K562 (cell line): ENCODE measurements around the gene FUT4. TPM values are rescaled to one million over a fixed set of nuclear protein-coding genes. Genes with fewer than 3 reads are reported as not detected.
A peak's percentile ranks its signal among the peaks of the same experiment; 100 is the strongest.
"Not testable (repeated sequence)": the region's sequence is repeated elsewhere in the genome, so short reads cannot be mapped to it uniquely, and the experiment has no call there.

Experiments used
- ATAC-seq: fragments of 200-7000 bp; cut with Tn5 transposase; 3 replicates; pipeline ENCODE4 v1.9.1; 2020; ENCODE audit warnings: moderate library complexity
- BruUV-seq: library from RNA; stranded (reverse); fragments of 400-500 nt; replicated peaks from 2 replicates; lab custom pipeline; 2021; lab: Mats Ljungman, UMichigan
- CTCF ChIA-PET: fragments of 300-600 bp; formaldehyde crosslinking; extraction: SDS; loops from one replicate; lab custom pipeline; 2021; ENCODE audit warnings: low intra/inter-chr PET ratio; lab: Yijun Ruan, JAX
- POLR2A ChIA-PET: fragments of 300-600, 350-650 bp; sonication (Branson Sonifier 250); formaldehyde crosslinking; extraction: SDS; loops from one replicate; lab custom pipeline; 2021; ENCODE audit warnings: antibody characterized with exemption, inconsistent platforms; lab: Yijun Ruan, JAX
- DNase-seq, 4 experiments: peaks; one replicate each; pipeline versions ENCODE4 v3.0.0 to v3.0.0-alpha.2; 2011 to 2018; ENCODE audit warnings: low spot score in 3 of 4, mixed read lengths in 3 of 4; ENCODE audit errors: extremely low read depth in 1 of 4
- FAIRE-seq: peaks from 2 replicates; lab custom pipeline; 2011; peaks lifted over from hg19 to GRCh38; lab: Jason Lieb, UNC
- H2AFZ ChIP-seq: 2 replicates; pipeline ENCODE4 v1.6.0; 2011; ENCODE audit warnings: low read depth, low read length, control low read depth, inconsistent platforms
- H3K27ac ChIP-seq: fragments of 200-600 bp; 3 replicates; pipeline ENCODE4 v1.8.0; 2011; ENCODE audit warnings: low read depth, mild to moderate bottlenecking, control low read depth, inconsistent platforms, low read length, moderate library complexity, mixed read lengths; ENCODE audit errors: extremely low read depth
- H3K27me3 ChIP-seq, 2 experiments: fragments of 300-600 bp in 1 of 2; 2 replicates in 1 of 2; 3 replicates in 1 of 2; pipeline versions ENCODE4 v1.6.0 to v1.8.0; 2011; ENCODE audit warnings: inconsistent platforms in 2 of 2, low read length in 2 of 2, mild to moderate bottlenecking in 1 of 2, mixed read lengths in 1 of 2, moderate library complexity in 1 of 2; ENCODE audit not compliant: control insufficient read depth in 2 of 2, insufficient read depth in 2 of 2
- H3K36me3 ChIP-seq: fragments of 300-600 bp; 3 replicates; pipeline ENCODE4 v1.8.0; 2011; ENCODE audit warnings: mild to moderate bottlenecking, low read length, inconsistent platforms; ENCODE audit not compliant: control insufficient read depth, insufficient read depth
- H3K4me1 ChIP-seq, 2 experiments: fragments of 200-600 bp in 1 of 2; replicated peaks in 1 of 2; 2 replicates in 1 of 2; 3 replicates in 1 of 2; pipeline versions ENCODE4 v1.5.1 to v1.8.0; 2011; ENCODE audit warnings: inconsistent platforms in 2 of 2, low read length in 2 of 2, mild to moderate bottlenecking in 1 of 2, mixed read lengths in 1 of 2, moderate library complexity in 1 of 2; ENCODE audit not compliant: control insufficient read depth in 2 of 2, insufficient read depth in 2 of 2
- H3K4me2 ChIP-seq: 2 replicates; pipeline ENCODE4 v1.6.1; 2011; ENCODE audit warnings: low read length, control low read depth, inconsistent platforms, mixed read lengths; ENCODE audit not compliant: insufficient read depth
- H3K4me3 ChIP-seq: fragments of 200-600 bp; sonication (generic), shearing (Covaris generic); 2 replicates; pipeline ENCODE4 v1.5.1; 2016; ENCODE audit warnings: control low read depth, inconsistent platforms
- H3K79me2 ChIP-seq: fragments of 200-600 bp; 3 replicates; pipeline ENCODE4 v1.8.0; 2011; ENCODE audit warnings: low read length, inconsistent platforms; ENCODE audit not compliant: control insufficient read depth, insufficient read depth
- H3K9ac ChIP-seq, 2 experiments: 2 replicates each; pipeline versions ENCODE4 v1.6.0 to v1.6.1; 2011; ENCODE audit warnings: low read depth in 2 of 2, low read length in 2 of 2, control low read depth in 1 of 2, inconsistent platforms in 1 of 2, mild to moderate bottlenecking in 1 of 2, mixed read lengths in 1 of 2; ENCODE audit not compliant: insufficient read depth in 1 of 2
- H3K9me1 ChIP-seq: one replicate; pipeline ENCODE4 v1.6.0; 2011; ENCODE audit warnings: inconsistent platforms, mild to moderate bottlenecking, low read length, moderate library complexity; ENCODE audit not compliant: control insufficient read depth, insufficient read depth
- H3K9me3 ChIP-seq: replicated peaks from 2 replicates; pipeline ENCODE4 v1.5.1; 2011; ENCODE audit warnings: low read depth, low read length, inconsistent platforms; ENCODE audit not compliant: control insufficient read depth, insufficient read depth
- H4K20me1 ChIP-seq: replicated peaks from 2 replicates; pipeline ENCODE4 v1.6.1; 2011; ENCODE audit warnings: low read length, inconsistent platforms, mixed read lengths; ENCODE audit not compliant: control insufficient read depth, insufficient read depth
- ARID1B ChIP-seq: fragments of 450-650 bp; IDR thresholded peaks from 2 replicates; pipeline ENCODE4 v1.6.1; 2016; ENCODE audit warnings: antibody characterized with exemption, mild to moderate bottlenecking, inconsistent platforms
- CBFA2T2 ChIP-seq: fragments of 450-650 bp; conservative IDR thresholded peaks from 2 replicates; pipeline ENCODE4 v1.6.1; 2017; ENCODE audit warnings: mild to moderate bottlenecking
- CBFA2T3 ChIP-seq: fragments of 450-650 bp; IDR thresholded peaks from 2 replicates; pipeline ENCODE4 v1.6.1; 2017
- HDAC1 ChIP-seq, 2 experiments: fragments of 450-650 bp; IDR thresholded peaks; 2 replicates each; pipeline ENCODE4 v1.6.1; 2016 to 2017; ENCODE audit warnings: inconsistent platforms in 1 of 2, mild to moderate bottlenecking in 1 of 2, moderate library complexity in 1 of 2
- HDAC2 ChIP-seq: fragments of 450-650 bp; IDR thresholded peaks from 2 replicates; pipeline ENCODE4 v1.6.1; 2016; ENCODE audit warnings: mild to moderate bottlenecking
- KDM1A ChIP-seq, 2 experiments: fragments of 450-650 bp; IDR thresholded peaks; 2 replicates each; pipeline ENCODE4 v1.6.1; 2016; ENCODE audit warnings: mild to moderate bottlenecking in 2 of 2
- KLF16 ChIP-seq: IDR thresholded peaks from 2 replicates; pipeline ENCODE4 v1.6.1; 2016; ENCODE audit warnings: antibody characterized with exemption
- LCOR ChIP-seq: sonication (generic); formaldehyde crosslinking; IDR thresholded peaks from 2 replicates; pipeline ENCODE4 v1.8.0; 2022; ENCODE audit warnings: mild to moderate bottlenecking, missing genetic modification reagents
- MAFG ChIP-seq: fragments of 450-650 bp; conservative IDR thresholded peaks from 2 replicates; pipeline ENCODE4 v1.6.1; 2016; ENCODE audit warnings: missing genetic modification characterization, missing compliant biosample characterization
- NCOR1 ChIP-seq: fragments of 450-650 bp; IDR thresholded peaks from 2 replicates; pipeline ENCODE4 v1.6.1; 2016; ENCODE audit warnings: mild to moderate bottlenecking, moderate library complexity
- SPI1 ChIP-seq: IDR thresholded peaks from 2 replicates; pipeline ENCODE4 v1.6.1; 2011; ENCODE audit warnings: low read depth, low read length, control low read depth, borderline replicate concordance
- TAL1 ChIP-seq: fragments of 450-650 bp; IDR thresholded peaks from 2 replicates; pipeline ENCODE4 v1.6.1; 2016; ENCODE audit warnings: mild to moderate bottlenecking
- TCF3 ChIP-seq: sonication (generic); formaldehyde crosslinking; IDR thresholded peaks from 2 replicates; pipeline ENCODE4 v1.4.0; 2020; ENCODE audit warnings: mild to moderate bottlenecking, missing genetic modification reagents
- TEAD1 ChIP-seq, 2 experiments: fragments of 450-650 bp in 1 of 2; sonication (generic) in 1 of 2; formaldehyde crosslinking; IDR thresholded peaks; 2 replicates each; pipeline versions ENCODE4 v1.4.0 to v1.8.0; 2020 to 2022; ENCODE audit warnings: mild to moderate bottlenecking in 2 of 2, missing genetic modification reagents in 1 of 2
- TEAD4 ChIP-seq, 2 experiments: sonication (generic) in 1 of 2; formaldehyde crosslinking in 1 of 2; IDR thresholded peaks; 2 replicates each; pipeline versions ENCODE4 v1.6.1 to v1.8.0; 2012 to 2022; ENCODE audit warnings: borderline replicate concordance in 1 of 2, inconsistent platforms in 1 of 2, low read length in 1 of 2, mild to moderate bottlenecking in 1 of 2, missing genetic modification reagents in 1 of 2
- WGBS: fragments of 100-300 bp; shearing (Covaris generic); methylation state at CpG from one replicate; pipeline ENCODE4 v1.1.6; 2016; ENCODE audit warnings: low coverage, mixed read lengths; ENCODE audit not compliant: insufficient coverage; ENCODE audit errors: missing lambda C conversion rate; 5-methylcytosine and 5-hydroxymethylcytosine counted together
- in situ Hi-C: fragments of 300-500 bp; cut with MboI; formaldehyde crosslinking; loops from 4 replicates; pipeline ENCODE4 v1.15.0; 2018; ENCODE audit warnings: inconsistent platforms, mixed read lengths
- intact Hi-C: fragments of 100-400 bp; cut with micrococcal nuclease; formaldehyde crosslinking; loops from 2 replicates; pipeline ENCODE4 v1.14.2; 2022
- polyA plus RNA-seq, 8 experiments: library from polyadenylated mRNA; depleted of rRNA in 4 of 8; stranded (reverse) in 5 of 8; unstranded in 3 of 8; fragments of >200 nt; fragmentation: Nextera tagmentation in 2 of 8; fragmentation: Illumina TruSeq in 1 of 8; extraction: Ambion mirVana in 2 of 8; extraction: Trizol in 1 of 8; gene quantifications; 2 replicates each; pipeline versions ENCODE4 v1.2.1 to v1.2.3, GENCODE V29; 2011 to 2014; ENCODE audit warnings: inconsistent platforms in 1 of 8, missing spikeins in 1 of 8
- total RNA-seq, 7 experiments: library from RNA; depleted of rRNA in 6 of 7; stranded (reverse); fragments of >200 nt in 6 of 7; fragmentation: Illumina TruSeq in 2 of 7; extraction: Trizol in 2 of 7; gene quantifications; 2 replicates each; pipeline versions ENCODE4 v1.2.1 to v1.2.3, GENCODE V29; 2011 to 2021; ENCODE audit warnings: low replicate concordance in 1 of 7

Gene FUT4
- total and polyA plus RNA-seq, 9 of the 15 experiments (the other 6 are each of a cell fraction or from before 2014, with no cell fraction given) = 1.1 to 8.9 (median 5.5) TPM

DNA sequence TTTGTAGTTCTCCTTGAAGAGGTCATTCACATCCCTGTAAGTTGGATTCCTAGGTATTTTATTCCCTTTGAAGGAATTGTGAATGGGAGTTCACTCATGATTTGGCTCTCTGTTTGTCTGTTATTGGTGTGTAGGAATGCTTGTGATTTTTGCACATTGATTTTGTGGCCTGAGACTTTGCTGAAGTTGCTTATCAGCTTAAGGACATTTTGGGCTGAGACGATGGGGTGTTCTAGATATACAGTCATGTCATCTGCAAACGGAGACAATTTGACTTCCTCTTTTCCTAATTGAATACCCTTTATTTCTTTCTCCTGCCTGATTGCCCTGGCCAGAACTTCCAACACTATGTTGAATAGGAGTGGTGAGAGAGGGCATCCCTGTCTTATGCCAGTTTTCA lies 29.3 kb downstream of the FUT4 start:
- H3K9me3 ChIP-seq; H3K36me3 ChIP-seq; intact Hi-C loops; H3K4me1 ChIP-seq; H3K27me3 ChIP-seq; CTCF ChIA-PET; POLR2A ChIA-PET; H3K79me2 ChIP-seq; H3K9ac ChIP-seq; H3K4me2 ChIP-seq; FAIRE-seq; BruUV-seq; H2AFZ ChIP-seq; ATAC-seq; DNase-seq; H3K27ac ChIP-seq; H4K20me1 ChIP-seq; in situ Hi-C loops; H3K4me3 ChIP-seq; H3K9me1 ChIP-seq; TF ChIP-seq TEAD4 (CRISPR knock-in tag; IDR thresholded peaks at IDR 0.05; ENCODE audit: borderline replicate concordance): not testable (repeated sequence)
- 0% methylated on average over 1 of the region's 2 CpGs for WGBS
- TF ChIP-seq HDAC2 = peak; percentile 42; the same call in 1 of the 2 replicates
- TF ChIP-seq ARID1B = peak; percentile 66
- TF ChIP-seq TCF3 (CRISPR knock-in tag) = peak; percentile 59; the same call in 1 of the 2 replicates
- peak; percentile 54; the same call in 1 of the 2 replicates for TF ChIP-seq LCOR
- peak; percentile 46 to 51; a peak in 2 of 4 replicates for TF ChIP-seq KDM1A (IDR thresholded peaks at IDR 0.05)
- 0 out of 2 replicates have a peak, but pooled peaks have one; percentile 16 for TF ChIP-seq MAFG (tag)
- TF ChIP-seq TEAD4 (IDR thresholded peaks at IDR 0.05; ENCODE audit: low read length) = peak; percentile 38; the same call in 1 of the 2 replicates
- TF ChIP-seq CBFA2T2 = peak; percentile 42
- TF ChIP-seq SPI1 = peak; percentile 62
- TF ChIP-seq HDAC1 (IDR thresholded peaks at IDR 0.05) = peak in 1 of 2 experiments; percentile 52; a peak in 1 of 4 replicates
- TF ChIP-seq TAL1 = peak; percentile 46
- 0 out of 2 replicates have a peak, but pooled peaks have one; percentile 28 for TF ChIP-seq KLF16
- 0 out of 4 replicates have a peak, but pooled peaks of 1 of the 2 experiments have one; percentile 17 for TF ChIP-seq TEAD1 (CRISPR knock-in tag; IDR thresholded peaks at IDR 0.05)
- TF ChIP-seq CBFA2T3 = peak; percentile 58
- TF ChIP-seq NCOR1 = peak; percentile 24; the same call in 1 of the 2 replicates
